NB4 (cell line): ENCODE results near the gene PRELID3B.

ENCODE experiments used
- CTCF ChIP-seq: IDR thresholded peaks from one replicate; pipeline ENCODE4 v1.5.1; 2012; ENCODE audit warnings: low read depth, low read length
- MYC ChIP-seq: IDR thresholded peaks from 2 replicates; pipeline ENCODE4 v1.6.1; 2011; ENCODE audit warnings: low read depth, low read length
- POLR2A ChIP-seq: IDR thresholded peaks from 2 replicates; pipeline ENCODE4 v1.6.1; 2011; ENCODE audit warnings: mild to moderate bottlenecking; ENCODE audit not compliant: insufficient read length; ENCODE audit errors: extremely low read depth
- TF ChIP-seq, protein P1 (sequence below): IDR thresholded peaks from 2 replicates; pipeline ENCODE4 v1.6.1; 2011; ENCODE audit warnings: low read depth, low read length

DNA sequence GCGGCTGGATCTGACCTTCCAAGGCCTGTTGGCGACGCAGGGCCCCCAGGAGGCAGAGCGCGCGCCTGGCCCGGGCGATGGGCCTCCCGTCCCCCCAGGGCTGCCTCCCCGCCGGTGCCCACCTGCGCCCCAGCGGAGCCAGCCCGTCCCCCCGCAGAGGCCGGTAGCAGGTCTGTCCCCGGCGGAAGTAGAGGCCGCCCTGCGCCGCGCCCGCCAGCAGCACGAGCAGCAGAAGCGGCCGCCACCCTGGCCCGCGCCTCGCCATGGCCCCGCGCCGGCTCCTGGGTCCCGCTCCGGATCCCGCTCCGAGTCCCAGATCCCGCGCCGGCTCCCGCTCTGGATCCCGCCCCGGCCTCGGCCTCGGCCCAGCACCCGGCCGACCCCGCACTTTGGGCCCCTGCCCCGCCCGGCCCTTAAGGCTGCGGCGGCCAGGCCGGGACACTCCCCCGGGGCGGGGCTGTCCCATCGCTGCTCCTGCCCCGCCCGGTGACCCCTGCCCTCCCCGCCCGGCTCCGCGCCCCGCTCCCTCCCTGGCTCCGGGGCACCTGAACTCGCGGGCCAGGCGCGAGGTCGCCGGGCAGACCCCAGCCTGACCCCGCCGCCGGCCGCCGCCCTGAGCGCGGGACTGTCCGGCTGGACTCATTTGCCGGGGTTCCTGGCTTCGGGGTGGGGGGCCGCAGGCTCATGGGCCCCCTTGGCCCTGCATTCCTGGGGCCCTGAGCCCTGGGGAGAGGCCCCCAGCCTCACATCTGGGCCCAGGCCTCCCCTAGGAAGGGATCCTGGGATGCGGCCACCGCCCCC lies 35.5 kb downstream of the PRELID3B start, which contains the start of gene CTSZ:
- TF ChIP-seq POLR2A (peak; percentile 29), CTCF (no peak), MYC (peak; percentile 21; the same call in 1 of the 2 replicates)
- TF ChIP-seq, protein P1, sequence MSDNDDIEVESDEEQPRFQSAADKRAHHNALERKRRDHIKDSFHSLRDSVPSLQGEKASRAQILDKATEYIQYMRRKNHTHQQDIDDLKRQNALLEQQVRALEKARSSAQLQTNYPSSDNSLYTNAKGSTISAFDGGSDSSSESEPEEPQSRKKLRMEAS: peak; percentile 24; the same call in 1 of the 2 replicates
